SK-N-MC (cell line): ENCODE results near the gene PCSK6.

ENCODE experiments used
- FOXP2 ChIP-seq: optimal IDR thresholded peaks from 2 replicates; pipeline ENCODE3; 2011; ENCODE audit warnings: mild to moderate bottlenecking, moderate library complexity; ENCODE audit not compliant: insufficient read depth; ENCODE audit errors: extremely low read length, control extremely low read depth
- POLR2AphosphoS5 ChIP-seq: IDR thresholded peaks from 2 replicates; pipeline ENCODE4 v1.6.1; 2012; ENCODE audit warnings: mild to moderate bottlenecking, low read depth, low read length, borderline replicate concordance

- TF ChIP-seq POLR2AphosphoS5 (no peak), FOXP2 (no peak)
Observed at GRCh38 chr15:101411581-101411980, 77.9 kb downstream of the PCSK6 start.
